ENCODE data around the gene ATE1. TPM values are rescaled to one million over a fixed set of nuclear protein-coding genes. Genes with fewer than 3 reads are reported as not detected.

ATE1 gene
- total RNA-seq, 1 donor from 2014 or later: 35.4 TPM

- Mint-ChIP-seq H3K36me3 (peaks cover 19% of the 10 kb centered on the region), H3K9me3 (no peaks in the 10 kb centered on the region), H3K4me3 (no peak overlapping the region), H3K4me1 (ENCODE audit: unreplicated experiment) (no peaks in the 10 kb centered on the region), H3K27me3 (no peaks in the 10 kb centered on the region), H3K27ac (peak overlapping the region; percentile 15)
- no peak for TF ChIP-seq CTCF (conservative IDR thresholded peaks at IDR 0.05)
- DNase-seq (ENCODE audit: extremely low spot score, unreplicated experiment): no peak
Measured at GRCh38 chr10:121965996-121966395, 38.2 kb upstream of the ATE1 start.

- no peaks in the 10 kb centered on the region for H3K9me3 Mint-ChIP-seq
- DNase-seq (ENCODE audit: extremely low spot score, unreplicated experiment): no peak
- no peak for TF ChIP-seq CTCF (conservative IDR thresholded peaks at IDR 0.05)
- no peak overlapping the region for H3K27ac Mint-ChIP-seq
- H3K4me1 Mint-ChIP-seq (ENCODE audit: unreplicated experiment): no peaks in the 10 kb centered on the region
- no peak overlapping the region for H3K4me3 Mint-ChIP-seq
- no peaks in the 10 kb centered on the region for H3K27me3 Mint-ChIP-seq
- H3K36me3 Mint-ChIP-seq: peaks cover 27% of the 10 kb centered on the region
Measured at GRCh38 chr10:121961456-121961855, 33.6 kb upstream of the ATE1 start.

- Mint-ChIP-seq H3K36me3 (peaks cover 31% of the 10 kb centered on the region), H3K9me3 (no peaks in the 10 kb centered on the region), H3K27ac (no peak overlapping the region), H3K4me3 (no peak overlapping the region), H3K27me3 (no peaks in the 10 kb centered on the region), H3K4me1 (ENCODE audit: unreplicated experiment) (no peaks in the 10 kb centered on the region)
- TF ChIP-seq CTCF (conservative IDR thresholded peaks at IDR 0.05): no peak
- DNase-seq (ENCODE audit: extremely low spot score, unreplicated experiment): no peak
Measured at GRCh38 chr10:121959671-121960070, 31.8 kb upstream of the ATE1 start.

GRCh38 chr10:121956111-121957061 lies 28.6 kb upstream of the ATE1 start:
- peaks cover 35% of the 10 kb centered on the region for H3K36me3 Mint-ChIP-seq
- no peak overlapping the region for H3K4me3 Mint-ChIP-seq
- DNase-seq (ENCODE audit: extremely low spot score, unreplicated experiment): no peak

GRCh38 chr10:121952226-121952625 lies 24.4 kb upstream of the ATE1 start:
- Mint-ChIP-seq H3K27me3 (no peaks in the 10 kb centered on the region), H3K4me3 (no peak overlapping the region), H3K36me3 (peaks cover 36% of the 10 kb centered on the region), H3K4me1 (ENCODE audit: unreplicated experiment) (peaks cover 10% of the 10 kb centered on the region), H3K9me3 (no peaks in the 10 kb centered on the region), H3K27ac (no peak overlapping the region)
- DNase-seq (ENCODE audit: extremely low spot score, unreplicated experiment): no peak
- TF ChIP-seq CTCF (conservative IDR thresholded peaks at IDR 0.05): no peak

More at GRCh38 chr10:121956111-121957061, 28.6 kb upstream of the ATE1 start:
- Mint-ChIP-seq H3K4me1 (ENCODE audit: unreplicated experiment) (no peaks in the 10 kb centered on the region), H3K27ac (no peak overlapping the region), H3K27me3 (no peaks in the 10 kb centered on the region), H3K9me3 (no peaks in the 10 kb centered on the region)
- TF ChIP-seq CTCF (conservative IDR thresholded peaks at IDR 0.05): no peak
